Activated T-helper 2 cell treated with anti-CD3 and anti-CD28 coated beads, Interferon-gamma antibody, Interleukin-2, Interleukin-4, amounts not matched to agents 10 μg/mL and 5 μg/mL and 100 μg/mL, durations not matched to agents 14 hours and 24 hours and 36 hours (primary cell): ENCODE results near the gene GSG1L2. TPM values are rescaled to one million over a fixed set of nuclear protein-coding genes. Genes with fewer than 3 reads are reported as not detected.

Experiments used
- DNase-seq: peaks from one replicate; pipeline ENCODE4 v3.0.0; 2021; ENCODE audit warnings: low spot score
- H3K27ac Mint-ChIP-seq: one replicate; pipeline ENCODE4 v1.8.0; 2021; ENCODE audit warnings: mixed read lengths
- H3K27me3 Mint-ChIP-seq: one replicate; pipeline ENCODE4 v1.8.0; 2021; ENCODE audit warnings: low read depth, mixed read lengths
- H3K36me3 Mint-ChIP-seq: one replicate; pipeline ENCODE4 v1.8.0; 2021; ENCODE audit warnings: low read depth, mixed read lengths
- H3K4me1 Mint-ChIP-seq: one replicate; pipeline ENCODE4 v1.8.0; 2021; ENCODE audit warnings: low read depth, mixed read lengths
- H3K4me3 Mint-ChIP-seq: one replicate; pipeline ENCODE4 v1.8.0; 2021; ENCODE audit warnings: low read depth, mild to moderate bottlenecking, moderate library complexity, mixed read lengths
- H3K9me3 Mint-ChIP-seq: one replicate; pipeline ENCODE4 v1.8.0; 2021; ENCODE audit warnings: mixed read lengths
- intact Hi-C: fragments of 100-400 bp; cut with micrococcal nuclease; formaldehyde crosslinking; loops from one replicate; pipeline ENCODE4 v1.15.1; 2023
- total RNA-seq: library from RNA; stranded (reverse); gene quantifications from 2 replicates; pipeline ENCODE4 v1.2.3, GENCODE V29; 2022

GSG1L2 gene
- total RNA-seq = not detected in 2 replicates

- intact Hi-C loops = no loop called here
- Mint-ChIP-seq H3K9me3 (no peaks in the 10 kb centered on the region), H3K4me1 (no peaks in the 10 kb centered on the region), H3K4me3 (no peak within 1 kb of the TSS), H3K27ac (no peak within 1 kb of the TSS), H3K27me3 (no peaks in the 10 kb centered on the region), H3K36me3 (no peaks in the 10 kb centered on the region)
- no peak for DNase-seq
These were observed at the start of gene GSG1L2 for GRCh38 chr17:9821921-9822320. GSG1L2 (minus strand) TSS chr17:9822079; CDS start chr17:9822071, 8 bp downstream.

- Mint-ChIP-seq H3K4me1 (no peaks in the 10 kb centered on the region), H3K27ac (no peak overlapping the region), H3K36me3 (no peaks in the 10 kb centered on the region), H3K27me3 (no peaks in the 10 kb centered on the region), H3K4me3 (no peak overlapping the region), H3K9me3 (peaks cover 7% of the 10 kb centered on the region)
- no peak for DNase-seq
- intact Hi-C loops = no loop called here
These were observed 46.7 kb upstream of the GSG1L2 start for GRCh38 chr17:9868552-9868951.

- H3K4me1 Mint-ChIP-seq = no peaks in the 10 kb centered on the region
- H3K27ac Mint-ChIP-seq = no peak overlapping the region
- H3K36me3 Mint-ChIP-seq = no peaks in the 10 kb centered on the region
- H3K9me3 Mint-ChIP-seq = peaks cover 7% of the 10 kb centered on the region
- intact Hi-C loops = no loop called here
- H3K27me3 Mint-ChIP-seq = no peaks in the 10 kb centered on the region
- no peak overlapping the region for H3K4me3 Mint-ChIP-seq
- no peak for DNase-seq
These were observed 43.7 kb upstream of the GSG1L2 start for GRCh38 chr17:9865586-9865985.

GRCh38 chr17:9862949-9863348 lies 41.1 kb upstream of the GSG1L2 start:
- Mint-ChIP-seq H3K9me3 (peaks cover 11% of the 10 kb centered on the region), H3K4me3 (no peak overlapping the region), H3K27ac (no peak overlapping the region), H3K27me3 (no peaks in the 10 kb centered on the region), H3K4me1 (no peaks in the 10 kb centered on the region), H3K36me3 (no peaks in the 10 kb centered on the region)
- no peak for DNase-seq
- intact Hi-C loops = no loop called here

- Mint-ChIP-seq H3K9me3 (peaks cover 11% of the 10 kb centered on the region), H3K4me1 (no peaks in the 10 kb centered on the region), H3K4me3 (no peak overlapping the region), H3K36me3 (no peaks in the 10 kb centered on the region), H3K27ac (no peak overlapping the region), H3K27me3 (no peaks in the 10 kb centered on the region)
- intact Hi-C loops = no loop called here
- DNase-seq = no peak
These were observed 40.3 kb upstream of the GSG1L2 start for GRCh38 chr17:9862220-9862619.

- Mint-ChIP-seq H3K4me1 (no peaks in the 10 kb centered on the region), H3K27me3 (no peaks in the 10 kb centered on the region), H3K36me3 (no peaks in the 10 kb centered on the region), H3K27ac (no peak overlapping the region), H3K4me3 (no peak overlapping the region), H3K9me3 (peaks cover 11% of the 10 kb centered on the region)
- intact Hi-C loops = no loop called here
- DNase-seq = no peak
These were observed 39.0 kb upstream of the GSG1L2 start for GRCh38 chr17:9860851-9861250.

GRCh38 chr17:9859781-9860180 lies 37.9 kb upstream of the GSG1L2 start:
- DNase-seq = no peak
- no peak overlapping the region for H3K4me3 Mint-ChIP-seq
- H3K9me3 Mint-ChIP-seq = peaks cover 4% of the 10 kb centered on the region
- no peaks in the 10 kb centered on the region for H3K36me3 Mint-ChIP-seq
- no peaks in the 10 kb centered on the region for H3K27me3 Mint-ChIP-seq
- no peak overlapping the region for H3K27ac Mint-ChIP-seq
- intact Hi-C loops = no loop called here
- no peaks in the 10 kb centered on the region for H3K4me1 Mint-ChIP-seq

GRCh38 chr17:9855036-9855435 lies 33.2 kb upstream of the GSG1L2 start:
- Mint-ChIP-seq H3K9me3 (peaks cover 4% of the 10 kb centered on the region), H3K27ac (no peak overlapping the region), H3K27me3 (no peaks in the 10 kb centered on the region), H3K4me3 (no peak overlapping the region), H3K4me1 (no peaks in the 10 kb centered on the region), H3K36me3 (no peaks in the 10 kb centered on the region)
- DNase-seq = no peak
- intact Hi-C loops = no loop called here

- DNase-seq = no peak
- intact Hi-C loops = no loop called here
- Mint-ChIP-seq H3K27me3 (no peaks in the 10 kb centered on the region), H3K27ac (no peak overlapping the region), H3K4me1 (no peaks in the 10 kb centered on the region), H3K4me3 (no peak overlapping the region), H3K9me3 (peaks cover 4% of the 10 kb centered on the region), H3K36me3 (no peaks in the 10 kb centered on the region)
These were observed 32.4 kb upstream of the GSG1L2 start for GRCh38 chr17:9854255-9854654.

- Mint-ChIP-seq H3K27ac (no peak overlapping the region), H3K36me3 (no peaks in the 10 kb centered on the region), H3K9me3 (no peaks in the 10 kb centered on the region), H3K4me3 (no peak overlapping the region), H3K4me1 (no peaks in the 10 kb centered on the region), H3K27me3 (no peaks in the 10 kb centered on the region)
- intact Hi-C loops = no loop called here
- DNase-seq = no peak
These were observed 28.3 kb upstream of the GSG1L2 start for GRCh38 chr17:9850151-9850550.

- H3K4me1 Mint-ChIP-seq = no peaks in the 10 kb centered on the region
- H3K27me3 Mint-ChIP-seq = no peaks in the 10 kb centered on the region
- H3K36me3 Mint-ChIP-seq = no peaks in the 10 kb centered on the region
- no peaks in the 10 kb centered on the region for H3K9me3 Mint-ChIP-seq
- H3K27ac Mint-ChIP-seq = no peak overlapping the region
- intact Hi-C loops = no loop called here
- DNase-seq = no peak
- H3K4me3 Mint-ChIP-seq = no peak overlapping the region
These were observed 23.4 kb upstream of the GSG1L2 start for GRCh38 chr17:9845306-9845705.

GRCh38 chr17:9844153-9844552 lies 22.3 kb upstream of the GSG1L2 start:
- no peak for DNase-seq
- intact Hi-C loops = no loop called here
- H3K36me3 Mint-ChIP-seq = no peaks in the 10 kb centered on the region
- no peaks in the 10 kb centered on the region for H3K27me3 Mint-ChIP-seq
- H3K4me3 Mint-ChIP-seq = no peak overlapping the region
- H3K9me3 Mint-ChIP-seq = no peaks in the 10 kb centered on the region
- no peak overlapping the region for H3K27ac Mint-ChIP-seq
- H3K4me1 Mint-ChIP-seq = no peaks in the 10 kb centered on the region

GRCh38 chr17:9843152-9844010 lies 21.5 kb upstream of the GSG1L2 start:
- intact Hi-C loops = no loop called here
- Mint-ChIP-seq H3K36me3 (no peaks in the 10 kb centered on the region), H3K4me3 (no peak overlapping the region), H3K27me3 (no peaks in the 10 kb centered on the region), H3K27ac (no peak overlapping the region), H3K4me1 (no peaks in the 10 kb centered on the region), H3K9me3 (no peaks in the 10 kb centered on the region)
- DNase-seq = no peak
